HEK293 (cell line): ENCODE results near the gene PLCB1.

Experiments used
- KLF9 ChIP-seq: fragments of 450-650 bp; formaldehyde crosslinking; IDR thresholded peaks from 2 replicates; pipeline ENCODE4 v1.5.1; 2016; ENCODE audit warnings: missing biosample characterization, missing genetic modification characterization, low read depth
- RBAK ChIP-seq: fragments of 450-650 bp; formaldehyde crosslinking; IDR thresholded peaks from 2 replicates; pipeline ENCODE4 v1.5.1; 2016; ENCODE audit warnings: missing biosample characterization, missing genetic modification characterization
- SP2 ChIP-seq: fragments of 450-650 bp; formaldehyde crosslinking; IDR thresholded peaks from 2 replicates; pipeline ENCODE4 v1.5.1; 2016; ENCODE audit warnings: missing biosample characterization, missing genetic modification characterization
- ZBTB8A ChIP-seq: fragments of 450-650 bp; formaldehyde crosslinking; IDR thresholded peaks from 2 replicates; pipeline ENCODE4 v1.5.1; 2016; ENCODE audit warnings: missing biosample characterization, missing genetic modification characterization
- ZNF292 ChIP-seq: fragments of 450-650 bp; formaldehyde crosslinking; IDR thresholded peaks from 2 replicates; pipeline ENCODE4 v1.5.1; 2016; ENCODE audit warnings: low read depth, missing biosample characterization, missing genetic modification characterization, borderline replicate concordance
- ZNF394 ChIP-seq: fragments of 450-650 bp; formaldehyde crosslinking; IDR thresholded peaks from 2 replicates; pipeline ENCODE4 v1.5.1; 2016; ENCODE audit warnings: missing biosample characterization, missing genetic modification characterization, mild to moderate bottlenecking, moderate library complexity, borderline replicate concordance
- ZNF404 ChIP-seq: fragments of 450-650 bp; formaldehyde crosslinking; IDR thresholded peaks from 2 replicates; pipeline ENCODE4 v1.5.1; 2017; ENCODE audit warnings: missing biosample characterization, missing genetic modification characterization
- ZNF785 ChIP-seq: fragments of 450-650 bp; formaldehyde crosslinking; IDR thresholded peaks from 2 replicates; pipeline ENCODE4 v1.5.1; 2016; ENCODE audit warnings: missing biosample characterization, missing genetic modification characterization
- TF ChIP-seq, protein P1 (sequence below): fragments of 450-650 bp; formaldehyde crosslinking; IDR thresholded peaks from 2 replicates; pipeline ENCODE4 v1.5.1; 2016; ENCODE audit warnings: missing biosample characterization, missing genetic modification characterization

DNA sequence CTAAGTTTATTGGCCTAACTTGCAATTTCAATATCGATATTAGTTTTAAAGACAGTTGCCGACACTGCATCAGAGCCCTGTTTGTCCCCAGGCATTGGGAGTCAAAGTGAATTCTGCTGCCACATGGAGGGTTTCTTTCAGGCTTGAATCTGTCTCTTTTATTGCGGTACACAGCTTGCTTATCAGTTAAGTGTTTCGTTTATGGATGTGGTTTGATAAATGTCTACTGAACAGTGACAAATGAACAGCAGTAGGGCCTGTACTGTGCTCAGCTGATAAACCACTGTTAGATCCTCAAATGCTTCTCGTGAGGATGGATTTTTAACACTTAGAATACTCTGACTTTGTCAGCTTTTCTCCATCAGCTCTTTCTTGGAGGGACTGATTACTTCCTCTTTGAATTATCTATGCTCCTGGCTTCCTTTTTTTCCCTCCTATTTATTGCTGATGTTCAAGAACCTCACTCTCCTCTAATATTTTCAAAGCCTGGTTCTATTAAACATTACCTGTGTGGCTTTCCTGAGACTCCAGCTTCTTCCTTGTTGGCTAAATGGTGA, 240.8 kb downstream of the PLCB1 start:
- TF ChIP-seq ZNF292: no peak
- no peak for TF ChIP-seq RBAK (tag by site-specific recombination)
- TF ChIP-seq ZNF394 (tag by site-specific recombination): no peak
- TF ChIP-seq, protein P1, sequence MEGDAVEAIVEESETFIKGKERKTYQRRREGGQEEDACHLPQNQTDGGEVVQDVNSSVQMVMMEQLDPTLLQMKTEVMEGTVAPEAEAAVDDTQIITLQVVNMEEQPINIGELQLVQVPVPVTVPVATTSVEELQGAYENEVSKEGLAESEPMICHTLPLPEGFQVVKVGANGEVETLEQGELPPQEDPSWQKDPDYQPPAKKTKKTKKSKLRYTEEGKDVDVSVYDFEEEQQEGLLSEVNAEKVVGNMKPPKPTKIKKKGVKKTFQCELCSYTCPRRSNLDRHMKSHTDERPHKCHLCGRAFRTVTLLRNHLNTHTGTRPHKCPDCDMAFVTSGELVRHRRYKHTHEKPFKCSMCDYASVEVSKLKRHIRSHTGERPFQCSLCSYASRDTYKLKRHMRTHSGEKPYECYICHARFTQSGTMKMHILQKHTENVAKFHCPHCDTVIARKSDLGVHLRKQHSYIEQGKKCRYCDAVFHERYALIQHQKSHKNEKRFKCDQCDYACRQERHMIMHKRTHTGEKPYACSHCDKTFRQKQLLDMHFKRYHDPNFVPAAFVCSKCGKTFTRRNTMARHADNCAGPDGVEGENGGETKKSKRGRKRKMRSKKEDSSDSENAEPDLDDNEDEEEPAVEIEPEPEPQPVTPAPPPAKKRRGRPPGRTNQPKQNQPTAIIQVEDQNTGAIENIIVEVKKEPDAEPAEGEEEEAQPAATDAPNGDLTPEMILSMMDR: no peak
- TF ChIP-seq ZBTB8A (tag by site-specific recombination): no peak; the same call in 1 of the 2 replicates
- TF ChIP-seq KLF9: no peak
- TF ChIP-seq ZNF785 (tag by site-specific recombination): no peak
- TF ChIP-seq SP2: no peak
- no peak for TF ChIP-seq ZNF404 (tag by site-specific recombination)
